ENCODE measurements around the gene PNLIPRP3.

PNLIPRP3 gene

GRCh38 chr10:116418389-116418788 is 9.3 kb upstream of the PNLIPRP3 start:
- Histone ChIP-seq H3K9ac (ENCODE audit: low read depth, low read length, poor library complexity, severe bottlenecking) (no peak overlapping the region), H3K79me2 (ENCODE audit: insufficient read depth, low read length) (no peaks in the 10 kb centered on the region)

GRCh38 chr10:116421815-116422214 is 5.8 kb upstream of the PNLIPRP3 start:
- Histone ChIP-seq H4K20me1 (ENCODE audit: insufficient read depth, low read length, poor library complexity, severe bottlenecking) (no peaks in the 10 kb centered on the region), H3K27me3 (ENCODE audit: insufficient read depth, low read length, poor library complexity, severe bottlenecking) (no peaks in the 10 kb centered on the region), H3K9me2 (replicated peaks; ENCODE audit: low read depth, low read length) (no peaks in the 10 kb centered on the region), H3K4me1 (ENCODE audit: insufficient read depth, low read length, poor library complexity, severe bottlenecking) (peaks cover 8% of the 10 kb centered on the region), H3K36me3 (ENCODE audit: insufficient read depth, low read length) (no peaks in the 10 kb centered on the region), H3K9ac (ENCODE audit: low read depth, low read length, poor library complexity, severe bottlenecking) (no peak overlapping the region), H3K79me2 (ENCODE audit: insufficient read depth, low read length) (no peaks in the 10 kb centered on the region), H2AFZ (ENCODE audit: low read length) (no peak overlapping the region), H3K4me2 (ENCODE audit: low read depth, low read length, poor library complexity, severe bottlenecking) (no peak overlapping the region), H3K9me3 (ENCODE audit: insufficient read depth, low read depth, low read length) (no peaks in the 10 kb centered on the region), H3F3A (ENCODE audit: low read depth) (no peaks in the 10 kb centered on the region), H3K4me3 (ENCODE audit: low read length, poor library complexity, severe bottlenecking) (no peak overlapping the region)
- TF ChIP-seq EZH2phosphoT487 (IDR thresholded peaks at IDR 0.05; ENCODE audit: borderline replicate concordance): no peak
- TF ChIP-seq CTCF (conservative IDR thresholded peaks at IDR 0.05; ENCODE audit: low read length): no peak

More at GRCh38 chr10:116418389-116418788, 9.3 kb upstream of the PNLIPRP3 start:
- Histone ChIP-seq H3K36me3 (ENCODE audit: insufficient read depth, low read length) (no peaks in the 10 kb centered on the region), H3K4me1 (ENCODE audit: insufficient read depth, low read length, poor library complexity, severe bottlenecking) (peaks cover 8% of the 10 kb centered on the region), H2AFZ (ENCODE audit: low read length) (no peak overlapping the region), H3K9me3 (ENCODE audit: insufficient read depth, low read depth, low read length) (no peaks in the 10 kb centered on the region), H4K20me1 (ENCODE audit: insufficient read depth, low read length, poor library complexity, severe bottlenecking) (no peaks in the 10 kb centered on the region), H3K4me3 (ENCODE audit: low read length, poor library complexity, severe bottlenecking) (no peak overlapping the region), H3F3A (ENCODE audit: low read depth) (no peaks in the 10 kb centered on the region), H3K9me2 (replicated peaks; ENCODE audit: low read depth, low read length) (no peaks in the 10 kb centered on the region), H3K27me3 (ENCODE audit: insufficient read depth, low read length, poor library complexity, severe bottlenecking) (no peaks in the 10 kb centered on the region), H3K4me2 (ENCODE audit: low read depth, low read length, poor library complexity, severe bottlenecking) (no peak overlapping the region)
- TF ChIP-seq CTCF (conservative IDR thresholded peaks at IDR 0.05; ENCODE audit: low read length): no peak
- TF ChIP-seq EZH2phosphoT487 (IDR thresholded peaks at IDR 0.05; ENCODE audit: borderline replicate concordance): no peak

- Histone ChIP-seq H4K20me1 (ENCODE audit: insufficient read depth, low read length, poor library complexity, severe bottlenecking) (no peaks in the 10 kb centered on the region), H3K9me3 (ENCODE audit: insufficient read depth, low read depth, low read length) (no peaks in the 10 kb centered on the region), H3F3A (ENCODE audit: low read depth) (no peaks in the 10 kb centered on the region), H3K79me2 (ENCODE audit: insufficient read depth, low read length) (no peaks in the 10 kb centered on the region), H3K36me3 (ENCODE audit: insufficient read depth, low read length) (no peaks in the 10 kb centered on the region), H3K9me2 (replicated peaks; ENCODE audit: low read depth, low read length) (no peaks in the 10 kb centered on the region), H3K9ac (ENCODE audit: low read depth, low read length, poor library complexity, severe bottlenecking) (no peak overlapping the region), H3K27me3 (ENCODE audit: insufficient read depth, low read length, poor library complexity, severe bottlenecking) (no peaks in the 10 kb centered on the region), H2AFZ (ENCODE audit: low read length) (0 out of 2 replicates have a peak overlapping the region, but pooled peaks have one; percentile 7), H3K4me1 (ENCODE audit: insufficient read depth, low read length, poor library complexity, severe bottlenecking) (peaks cover 18% of the 10 kb centered on the region), H3K4me2 (ENCODE audit: low read depth, low read length, poor library complexity, severe bottlenecking) (no peak overlapping the region), H3K4me3 (ENCODE audit: low read length, poor library complexity, severe bottlenecking) (no peak overlapping the region)
- TF ChIP-seq CTCF (conservative IDR thresholded peaks at IDR 0.05; ENCODE audit: low read length) (no peak), EZH2phosphoT487 (IDR thresholded peaks at IDR 0.05; ENCODE audit: borderline replicate concordance) (no peak)
Measured at GRCh38 chr10:116429288-116429977, 1.8 kb downstream of the PNLIPRP3 start.
